HFFc6 (cell line): Measurements from ENCODE around the gene GALNT2. TPM values are rescaled to one million over a fixed set of nuclear protein-coding genes. Genes with fewer than 3 reads are reported as not detected.
A peak's percentile ranks its signal among the peaks of the same experiment; 100 is the strongest.

ENCODE experiments used
- DNase-seq: peaks from one replicate; pipeline ENCODE4 v3.0.0-alpha.2; 2018
- H3K27ac Mint-ChIP-seq: 2 replicates; pipeline ENCODE4 v1.8.0; 2020; ENCODE audit warnings: mild to moderate bottlenecking, mixed read lengths
- H3K27me3 Mint-ChIP-seq: 2 replicates; pipeline ENCODE4 v1.8.0; 2021; ENCODE audit warnings: mild to moderate bottlenecking, moderate library complexity, mixed read lengths; ENCODE audit not compliant: insufficient read depth
- H3K36me3 Mint-ChIP-seq: 2 replicates; pipeline ENCODE4 v1.8.0; 2021; ENCODE audit warnings: low read depth, mixed read lengths
- H3K4me1 Mint-ChIP-seq: 2 replicates; pipeline ENCODE4 v1.8.0; 2020; ENCODE audit warnings: low read depth, mixed read lengths
- H3K4me3 Mint-ChIP-seq: 2 replicates; pipeline ENCODE4 v1.8.0; 2020; ENCODE audit warnings: mild to moderate bottlenecking, moderate library complexity, mixed read lengths
- H3K9me3 Mint-ChIP-seq: 2 replicates; pipeline ENCODE4 v1.8.0; 2020; ENCODE audit warnings: mild to moderate bottlenecking, mixed read lengths
- CTCF ChIP-seq: fragments of 200-600 bp; sonication (generic); IDR thresholded peaks from 2 replicates; pipeline ENCODE4 v1.5.0; 2021; ENCODE audit warnings: antibody characterized with exemption, mild to moderate bottlenecking
- total RNA-seq, 6 experiments: library from RNA; stranded (reverse); fragmentation: NEBNext Ultra II Directional; extraction: Animal tissue kit (Norgen Biotek cat#: 25700); gene quantifications; 2 replicates in 1 of 6; 3 replicates in 5 of 6; pipeline ENCODE4 v1.2.3, GENCODE V29; 2021

GALNT2 gene
- total RNA-seq, 6 experiments from 2014 or later: 174 to 194 (median 181) TPM

DNA sequence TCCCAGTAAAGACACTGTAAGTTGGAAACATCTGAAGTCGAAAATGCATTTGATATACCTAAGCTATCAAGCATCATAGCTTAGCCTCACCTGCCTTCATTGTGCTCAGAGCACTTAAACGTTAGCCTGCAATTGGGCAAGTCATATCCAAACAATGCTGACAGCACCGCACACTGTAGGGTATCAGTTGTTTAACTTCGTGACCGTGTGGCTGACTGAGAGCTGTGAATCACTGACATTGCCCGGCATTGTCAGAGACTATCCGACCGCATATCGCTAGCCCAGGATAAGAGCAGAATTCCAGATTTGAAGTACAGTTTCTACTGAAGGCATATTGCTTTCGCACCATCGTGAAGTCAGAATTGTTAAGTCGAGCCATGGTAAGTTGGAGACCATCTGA, 41.5 kb downstream of the GALNT2 start:
- no peak for DNase-seq
- peaks cover 87% of the 10 kb centered on the region for H3K4me1 Mint-ChIP-seq

DNA sequence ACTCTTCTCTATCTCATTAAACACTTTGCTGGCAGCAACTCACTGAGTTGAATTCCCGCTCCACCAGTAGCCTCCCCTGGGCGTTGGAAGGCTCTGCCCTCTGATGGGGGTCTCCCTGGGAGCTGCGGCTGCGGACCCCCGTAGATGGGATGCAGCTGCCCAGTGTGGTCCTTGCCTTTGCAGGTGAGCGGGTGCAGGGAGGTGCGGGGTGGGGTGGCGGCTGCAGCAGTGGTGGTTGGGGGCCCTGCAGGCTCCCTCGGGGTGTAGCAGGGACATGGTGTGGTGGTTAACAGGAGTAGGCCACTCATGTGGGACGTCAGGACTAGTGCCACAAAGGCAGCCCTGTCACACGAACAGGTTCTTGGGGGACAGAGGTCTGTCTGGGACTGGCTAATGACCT, 42.0 kb downstream of the GALNT2 start:
- Mint-ChIP-seq H3K36me3 (peaks cover 21% of the 10 kb centered on the region), H3K4me3 (no peak overlapping the region), H3K4me1 (peaks cover 87% of the 10 kb centered on the region), H3K27ac (no peak overlapping the region), H3K9me3 (no peaks in the 10 kb centered on the region), H3K27me3 (peaks cover 3% of the 10 kb centered on the region)
- no peak for DNase-seq
- TF ChIP-seq CTCF: no peak

More for the DNA sequence above, 41.5 kb downstream of the GALNT2 start:
- Mint-ChIP-seq H3K9me3 (no peaks in the 10 kb centered on the region), H3K4me3 (no peak overlapping the region), H3K36me3 (peaks cover 18% of the 10 kb centered on the region), H3K27ac (no peak overlapping the region), H3K27me3 (peaks cover 3% of the 10 kb centered on the region)
- TF ChIP-seq CTCF: no peak

DNA sequence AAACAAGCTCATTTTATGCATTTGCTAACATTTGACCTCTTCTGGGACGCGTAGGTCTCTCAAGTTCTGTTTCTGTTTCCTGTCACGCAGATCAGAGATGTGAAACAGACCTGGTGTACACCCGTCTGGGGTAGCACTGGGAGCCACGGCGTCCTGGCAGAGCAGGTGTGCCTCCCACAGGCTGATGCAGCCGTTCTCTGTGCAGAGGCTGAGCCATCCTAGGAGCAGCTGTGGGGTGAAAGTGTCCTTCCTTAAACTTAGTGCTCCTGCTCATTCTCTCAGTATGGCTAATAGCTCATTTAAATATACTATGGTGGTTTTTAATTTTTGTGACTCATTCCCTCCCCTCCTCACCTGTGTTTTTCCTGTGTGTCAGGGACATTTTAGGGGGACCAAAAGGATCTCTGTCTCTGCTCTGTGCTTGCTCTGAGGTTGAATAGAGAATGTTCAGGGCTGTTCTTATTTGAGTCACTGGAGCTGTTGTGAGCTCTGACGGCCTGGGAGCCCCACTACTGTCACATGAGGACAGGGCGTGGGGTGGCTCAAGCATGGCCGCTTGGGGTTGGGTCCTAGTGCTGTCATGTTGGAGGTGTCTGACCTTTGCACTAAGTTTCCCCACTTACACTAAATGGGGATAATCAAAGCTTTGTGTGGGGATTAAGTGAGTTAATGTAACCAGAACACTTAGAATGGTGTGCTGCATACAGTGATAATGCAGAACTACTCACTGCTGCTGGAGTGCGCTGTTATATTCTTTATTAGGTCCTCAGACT, 43.0 kb downstream of the GALNT2 start:
- H3K9me3 Mint-ChIP-seq: no peaks in the 10 kb centered on the region
- H3K4me1 Mint-ChIP-seq: peaks cover 85% of the 10 kb centered on the region
- TF ChIP-seq CTCF: no peak
- peaks cover 28% of the 10 kb centered on the region for H3K36me3 Mint-ChIP-seq
- no peak overlapping the region for H3K4me3 Mint-ChIP-seq
- DNase-seq: no peak
- H3K27me3 Mint-ChIP-seq: peaks cover 3% of the 10 kb centered on the region
- no peak overlapping the region for H3K27ac Mint-ChIP-seq

DNA sequence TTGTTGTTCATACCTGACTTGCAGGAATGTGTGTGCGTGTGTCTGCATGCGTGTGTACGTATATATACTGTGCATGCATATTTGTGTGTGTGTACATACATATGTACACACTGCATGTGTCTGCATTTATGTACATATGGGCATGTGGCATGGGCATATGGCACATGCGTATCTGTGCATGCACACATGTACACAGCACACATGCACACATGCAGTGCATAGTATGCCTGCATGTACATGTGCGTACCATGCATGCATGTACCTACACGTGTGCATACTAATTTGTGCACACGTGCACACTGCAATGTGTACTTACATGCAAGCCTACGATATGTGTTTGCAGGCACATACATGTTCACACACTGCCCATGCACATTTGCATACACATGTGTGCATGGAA, 43.9 kb downstream of the GALNT2 start:
- DNase-seq: no peak
- H3K27ac Mint-ChIP-seq: no peak overlapping the region
- no peak for TF ChIP-seq CTCF
- H3K4me1 Mint-ChIP-seq: peaks cover 80% of the 10 kb centered on the region
- no peak overlapping the region for H3K4me3 Mint-ChIP-seq
- peaks cover 27% of the 10 kb centered on the region for H3K36me3 Mint-ChIP-seq
- H3K9me3 Mint-ChIP-seq: no peaks in the 10 kb centered on the region
- peaks cover 3% of the 10 kb centered on the region for H3K27me3 Mint-ChIP-seq

DNA sequence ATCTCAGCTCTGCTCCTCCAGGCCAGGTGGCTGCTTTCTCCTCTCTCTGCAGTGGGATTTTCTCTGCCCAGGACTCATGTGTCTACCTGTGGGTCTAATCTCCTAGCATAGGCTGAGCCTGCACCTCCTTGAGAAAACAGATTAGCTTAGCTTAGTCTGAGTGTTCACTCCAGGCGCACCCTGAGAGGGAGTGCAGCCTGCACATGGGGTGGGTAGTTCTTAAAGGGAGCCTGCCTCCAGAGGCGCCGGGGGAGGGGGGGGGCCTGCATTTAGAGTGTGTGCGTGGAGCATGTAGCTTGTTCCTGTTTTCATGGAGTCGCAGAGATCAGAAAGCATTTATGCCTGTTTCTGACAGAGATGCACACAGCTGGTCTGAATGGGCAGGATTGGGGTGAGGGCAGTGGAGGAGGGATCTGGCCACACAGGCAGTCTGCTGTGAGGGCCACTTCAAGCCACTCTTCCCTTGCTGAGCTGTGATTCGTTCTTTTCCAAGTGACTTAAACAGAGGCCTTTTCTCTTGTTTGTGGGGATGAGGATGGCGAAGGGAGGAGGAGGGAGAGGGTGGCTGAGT, 45.2 kb downstream of the GALNT2 start:
- no peak for DNase-seq
- peaks cover 27% of the 10 kb centered on the region for H3K36me3 Mint-ChIP-seq
- H3K4me1 Mint-ChIP-seq: peaks cover 69% of the 10 kb centered on the region
- H3K9me3 Mint-ChIP-seq: no peaks in the 10 kb centered on the region
- H3K4me3 Mint-ChIP-seq: no peak overlapping the region
- peaks cover 3% of the 10 kb centered on the region for H3K27me3 Mint-ChIP-seq
- H3K27ac Mint-ChIP-seq: peak overlapping the region; percentile 64; the same call in 1 of the 2 replicates
- no peak for TF ChIP-seq CTCF
